Prostate gland (tissue), 2 donors: ENCODE data around the gene TRAP1.

Experiments
- POLR2A ChIP-seq: fragments of 450-650 bp; IDR thresholded peaks from one replicate; pipeline ENCODE4 v1.6.1; 2016; ENCODE audit warnings: antibody characterized with exemption, mild to moderate bottlenecking
- POLR2AphosphoS5 ChIP-seq: sonication (generic); formaldehyde crosslinking; IDR thresholded peaks from one replicate; pipeline ENCODE4 v1.6.1; 2017; ENCODE audit warnings: antibody characterized with exemption
- TF ChIP-seq, protein P1 (sequence below), 4 experiments: fragments of 200-600 bp in 2 of 4; fragments of 450-650 bp in 2 of 4; sonication (generic) in 2 of 4; IDR thresholded peaks; 1 replicate in 3 of 4; 2 replicates in 1 of 4; pipeline ENCODE4 v1.5.1; 2016 to 2019; ENCODE audit warnings: antibody characterized with exemption in 4 of 4, mild to moderate bottlenecking in 2 of 4, moderate library complexity in 2 of 4

DNA sequence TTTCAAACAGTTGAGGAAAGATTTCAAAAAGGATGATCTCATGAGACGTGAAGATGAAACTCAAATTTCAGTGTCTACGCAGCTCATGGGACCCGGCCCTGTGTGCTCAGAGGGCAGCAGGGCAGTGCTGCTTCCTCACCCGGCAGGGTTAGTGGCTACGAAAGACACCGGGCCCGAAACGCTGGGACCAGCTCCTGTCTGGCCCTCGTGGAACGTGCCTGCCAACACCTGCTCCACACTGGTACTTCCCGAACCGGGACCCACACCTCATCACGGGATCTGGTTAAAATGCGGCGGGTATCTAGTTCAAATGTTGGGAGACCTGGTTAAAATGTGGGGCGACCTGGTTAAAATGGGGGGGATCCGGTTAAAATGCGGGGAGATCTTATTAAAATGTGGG lies 44.1 kb downstream of the TRAP1 start:
- TF ChIP-seq, protein P1, sequence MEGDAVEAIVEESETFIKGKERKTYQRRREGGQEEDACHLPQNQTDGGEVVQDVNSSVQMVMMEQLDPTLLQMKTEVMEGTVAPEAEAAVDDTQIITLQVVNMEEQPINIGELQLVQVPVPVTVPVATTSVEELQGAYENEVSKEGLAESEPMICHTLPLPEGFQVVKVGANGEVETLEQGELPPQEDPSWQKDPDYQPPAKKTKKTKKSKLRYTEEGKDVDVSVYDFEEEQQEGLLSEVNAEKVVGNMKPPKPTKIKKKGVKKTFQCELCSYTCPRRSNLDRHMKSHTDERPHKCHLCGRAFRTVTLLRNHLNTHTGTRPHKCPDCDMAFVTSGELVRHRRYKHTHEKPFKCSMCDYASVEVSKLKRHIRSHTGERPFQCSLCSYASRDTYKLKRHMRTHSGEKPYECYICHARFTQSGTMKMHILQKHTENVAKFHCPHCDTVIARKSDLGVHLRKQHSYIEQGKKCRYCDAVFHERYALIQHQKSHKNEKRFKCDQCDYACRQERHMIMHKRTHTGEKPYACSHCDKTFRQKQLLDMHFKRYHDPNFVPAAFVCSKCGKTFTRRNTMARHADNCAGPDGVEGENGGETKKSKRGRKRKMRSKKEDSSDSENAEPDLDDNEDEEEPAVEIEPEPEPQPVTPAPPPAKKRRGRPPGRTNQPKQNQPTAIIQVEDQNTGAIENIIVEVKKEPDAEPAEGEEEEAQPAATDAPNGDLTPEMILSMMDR (IDR thresholded peaks at IDR 0.05), result no peak
- TF ChIP-seq POLR2A (no peak), POLR2AphosphoS5 (no peak)
